ENCODE results near the gene DBP. TPM values are rescaled to one million over a fixed set of nuclear protein-coding genes. Genes with fewer than 3 reads are reported as not detected.

The DBP gene
- total and polyA plus RNA-seq, 2 donors (not counting 1 experiment from before 2014, with no cell fraction given), result 4.8 to 23.6 TPM

- Histone ChIP-seq H4K20me1 (ENCODE audit: control insufficient read depth, extremely low read depth, insufficient read depth, low read length) (no peaks in the 10 kb centered on the region), H3K27me3 (ENCODE audit: control insufficient read depth, insufficient read depth, low read length) (no peaks in the 10 kb centered on the region), H3K9me3 (ENCODE audit: control insufficient read depth, insufficient read depth, low read depth, low read length) (no peaks in the 10 kb centered on the region), H3K9ac (ENCODE audit: insufficient read depth, low read length) (no peak overlapping the region), H3K27ac (ENCODE audit: insufficient read depth, low read length) (no peak overlapping the region), H3K4me1 (ENCODE audit: control insufficient read depth, extremely low read depth, insufficient read depth, low read length) (peaks cover 4% of the 10 kb centered on the region), H3K4me3 (replicated peaks in 1 of 4; ENCODE audit: control extremely low read depth in 1 of 4, insufficient read depth in 1 of 4, low read depth in 3 of 4, low read length in 4 of 4) (no peak overlapping the region), H3K4me2 (ENCODE audit: extremely low read depth, insufficient read depth, low read length) (no peak overlapping the region), H2AFZ (ENCODE audit: low read length) (no peak overlapping the region), H3K79me2 (ENCODE audit: control insufficient read depth, insufficient read depth, low read length) (no peaks in the 10 kb centered on the region), H3K36me3 (ENCODE audit: control insufficient read depth, insufficient read depth, low read length) (no peaks in the 10 kb centered on the region)
- no peak for DNase-seq (ENCODE audit: low read depth in 2 of 2)
- TF ChIP-seq CTCF (conservative IDR thresholded peaks at IDR 0.05 in 1 of 2, IDR thresholded peaks at IDR 0.05 in 1 of 2; ENCODE audit: low read depth in 1 of 2, low read length in 2 of 2), result no peak
- no peak for TF ChIP-seq EZH2 (IDR thresholded peaks at IDR 0.05; ENCODE audit: low read length, missing control alignments)
Observed at GRCh38 chr19:48661711-48662090, 24.5 kb upstream of the DBP start.

- Histone ChIP-seq H3K27ac (ENCODE audit: insufficient read depth, low read length) (peak overlapping the region; percentile 9), H3K36me3 (ENCODE audit: control insufficient read depth, insufficient read depth, low read length) (no peaks in the 10 kb centered on the region), H4K20me1 (ENCODE audit: control insufficient read depth, extremely low read depth, insufficient read depth, low read length) (no peaks in the 10 kb centered on the region), H3K9me3 (ENCODE audit: control insufficient read depth, insufficient read depth, low read depth, low read length) (no peaks in the 10 kb centered on the region), H3K4me2 (ENCODE audit: extremely low read depth, insufficient read depth, low read length) (peak overlapping the region; percentile 23), H3K4me3 (replicated peaks in 1 of 4; ENCODE audit: control extremely low read depth in 1 of 4, insufficient read depth in 1 of 4, low read depth in 3 of 4, low read length in 4 of 4) (no peak overlapping the region), H2AFZ (ENCODE audit: low read length) (no peak overlapping the region), H3K4me1 (ENCODE audit: control insufficient read depth, extremely low read depth, insufficient read depth, low read length) (peaks cover 4% of the 10 kb centered on the region), H3K9ac (ENCODE audit: insufficient read depth, low read length) (no peak overlapping the region), H3K79me2 (ENCODE audit: control insufficient read depth, insufficient read depth, low read length) (no peaks in the 10 kb centered on the region), H3K27me3 (ENCODE audit: control insufficient read depth, insufficient read depth, low read length) (no peaks in the 10 kb centered on the region)
- TF ChIP-seq EZH2 (IDR thresholded peaks at IDR 0.05; ENCODE audit: low read length, missing control alignments) (no peak), CTCF (conservative IDR thresholded peaks at IDR 0.05 in 1 of 2, IDR thresholded peaks at IDR 0.05 in 1 of 2; ENCODE audit: low read depth in 1 of 2, low read length in 2 of 2) (no peak)
- DNase-seq (ENCODE audit: low read depth in 2 of 2), result peak; percentile 85 to 90
Observed at GRCh38 chr19:48660852-48661710, 23.9 kb upstream of the DBP start.

GRCh38 chr19:48659768-48660167 is 22.6 kb upstream of the DBP start:
- Histone ChIP-seq H4K20me1 (ENCODE audit: control insufficient read depth, extremely low read depth, insufficient read depth, low read length) (no peaks in the 10 kb centered on the region), H3K79me2 (ENCODE audit: control insufficient read depth, insufficient read depth, low read length) (no peaks in the 10 kb centered on the region), H3K27ac (ENCODE audit: insufficient read depth, low read length) (no peak overlapping the region), H3K4me2 (ENCODE audit: extremely low read depth, insufficient read depth, low read length) (no peak overlapping the region), H3K4me1 (ENCODE audit: control insufficient read depth, extremely low read depth, insufficient read depth, low read length) (peaks cover 6% of the 10 kb centered on the region), H3K27me3 (ENCODE audit: control insufficient read depth, insufficient read depth, low read length) (no peaks in the 10 kb centered on the region), H3K9ac (ENCODE audit: insufficient read depth, low read length) (no peak overlapping the region), H3K9me3 (ENCODE audit: control insufficient read depth, insufficient read depth, low read depth, low read length) (no peaks in the 10 kb centered on the region), H3K36me3 (ENCODE audit: control insufficient read depth, insufficient read depth, low read length) (no peaks in the 10 kb centered on the region), H2AFZ (ENCODE audit: low read length) (no peak overlapping the region), H3K4me3 (replicated peaks in 1 of 4; ENCODE audit: control extremely low read depth in 1 of 4, insufficient read depth in 1 of 4, low read depth in 3 of 4, low read length in 4 of 4) (no peak overlapping the region)
- DNase-seq (ENCODE audit: low read depth in 2 of 2), result no peak
- TF ChIP-seq EZH2 (IDR thresholded peaks at IDR 0.05; ENCODE audit: low read length, missing control alignments) (no peak), CTCF (conservative IDR thresholded peaks at IDR 0.05 in 1 of 2, IDR thresholded peaks at IDR 0.05 in 1 of 2; ENCODE audit: low read depth in 1 of 2, low read length in 2 of 2) (no peak)
